GM12878 (cell line): Measurements from ENCODE around the gene NTPCR. TPM values are rescaled to one million over a fixed set of nuclear protein-coding genes. Genes with fewer than 3 reads are reported as not detected.

Experiments used
- ATAC-seq: fragments of 200-7000 bp; cut with Tn5 transposase; 3 replicates; pipeline ENCODE4 v1.9.1; 2020; ENCODE audit warnings: mild to moderate bottlenecking, moderate library complexity
- BruUV-seq: library from RNA; stranded (reverse); fragments of 400-500 nt; replicated peaks from 2 replicates; lab custom pipeline; 2021; lab: Mats Ljungman, UMichigan
- CTCF ChIA-PET: fragments of 300-600 bp; sonication (Branson Sonifier 250); formaldehyde crosslinking; extraction: SDS; loops from one replicate; lab custom pipeline; 2021; ENCODE audit warnings: inconsistent platforms; lab: Yijun Ruan, JAX
- POLR2A ChIA-PET: fragments of 350-600 bp; formaldehyde crosslinking; extraction: SDS; loops from one replicate; lab custom pipeline; 2021; ENCODE audit warnings: inconsistent platforms; lab: Charles Lee
- RAD21 ChIA-PET: fragments of 300-600 bp; sonication (Branson Sonifier 250); formaldehyde crosslinking; loops from one replicate; lab custom pipeline; 2023; ENCODE audit warnings: antibody characterized with exemption; ENCODE audit not compliant: unreplicated experiment; lab: Charles Lee
- SMC1A ChIA-PET: fragments of 300-600 bp; sonication (Branson Sonifier 250); formaldehyde crosslinking; loops from one replicate; lab custom pipeline; 2023; ENCODE audit not compliant: unreplicated experiment, uncharacterized antibody; lab: Charles Lee
- DNase-seq: peaks from one replicate; pipeline ENCODE4 v3.0.0-alpha.2; 2011; ENCODE audit warnings: low read depth, low spot score
- FAIRE-seq: peaks from 3 replicates; lab custom pipeline; 2011; peaks lifted over from hg19 to GRCh38; lab: Jason Lieb, UNC
- H2AFZ ChIP-seq: 2 replicates; pipeline ENCODE4 v1.6.0; 2011; ENCODE audit warnings: low read depth, low read length, control low read depth; ENCODE audit not compliant: control insufficient read depth
- H3K27ac ChIP-seq: 2 replicates; pipeline ENCODE4 v1.5.1; 2011; ENCODE audit warnings: control low read depth; ENCODE audit not compliant: control insufficient read depth, insufficient read depth
- H3K27me3 ChIP-seq, 2 experiments: replicated peaks in 1 of 2; 2 replicates each; pipeline versions ENCODE4 v1.6.0 to v1.6.1; 2011; ENCODE audit warnings: low read length in 1 of 2; ENCODE audit not compliant: control insufficient read depth in 2 of 2, insufficient read depth in 2 of 2
- H3K36me3 ChIP-seq, 2 experiments: 2 replicates each; pipeline ENCODE4 v1.5.1; 2011; ENCODE audit warnings: low read length in 1 of 2; ENCODE audit not compliant: control insufficient read depth in 2 of 2, insufficient read depth in 2 of 2
- H3K4me1 ChIP-seq: 2 replicates; pipeline ENCODE4 v1.6.1; 2011; ENCODE audit warnings: mild to moderate bottlenecking, low read length, moderate library complexity, mixed read lengths; ENCODE audit not compliant: control insufficient read depth, insufficient read depth
- H3K4me2 ChIP-seq: 2 replicates; pipeline ENCODE4 v1.6.0; 2011; ENCODE audit warnings: control low read depth; ENCODE audit not compliant: control insufficient read depth, insufficient read depth
- H3K4me3 ChIP-seq: fragments of 200-600 bp; sonication (generic); 2 replicates; pipeline ENCODE4 v1.5.1; 2016
- H3K79me2 ChIP-seq: 2 replicates; pipeline ENCODE4 v1.6.0; 2011; ENCODE audit warnings: low read length; ENCODE audit not compliant: control insufficient read depth, insufficient read depth
- H3K9ac ChIP-seq: 2 replicates; pipeline ENCODE4 v1.8.0; 2011; ENCODE audit warnings: low read length, control low read depth, mixed read lengths; ENCODE audit not compliant: control insufficient read depth, insufficient read depth
- H3K9me3 ChIP-seq: replicated peaks from 3 replicates; pipeline ENCODE4 v1.5.1; 2011; ENCODE audit warnings: mild to moderate bottlenecking, low read length; ENCODE audit not compliant: control insufficient read depth, insufficient read depth
- H4K20me1 ChIP-seq: 2 replicates; pipeline ENCODE4 v1.6.0; 2011; ENCODE audit not compliant: control insufficient read depth, insufficient read depth
- ATF7 ChIP-seq: fragments of 450-650 bp; IDR thresholded peaks from 2 replicates; pipeline ENCODE4 v1.6.1; 2016; ENCODE audit warnings: low read depth, mild to moderate bottlenecking
- CHD4 ChIP-seq: fragments of 200-600 bp; sonication (generic); IDR thresholded peaks from 2 replicates; pipeline ENCODE4 v1.6.1; 2016; ENCODE audit warnings: mild to moderate bottlenecking
- E2F8 ChIP-seq: fragments of 450-650 bp; IDR thresholded peaks from 2 replicates; pipeline ENCODE4 v1.6.1; 2018; ENCODE audit warnings: mild to moderate bottlenecking, low read depth, moderate library complexity; ENCODE audit not compliant: partially characterized antibody
- IRF4 ChIP-seq: IDR thresholded peaks from 2 replicates; pipeline ENCODE4 v1.6.1; 2011; ENCODE audit warnings: low read depth, low read length
- NR2F1 ChIP-seq: fragments of 450-650 bp; conservative IDR thresholded peaks from 2 replicates; pipeline ENCODE4 v1.6.1; 2017; ENCODE audit warnings: mild to moderate bottlenecking
- POLR2A ChIP-seq: IDR thresholded peaks from 2 replicates; pipeline ENCODE4 v1.6.1; 2011; ENCODE audit warnings: low read depth, mild to moderate bottlenecking, low read length
- POLR2AphosphoS2 ChIP-seq: IDR thresholded peaks from 2 replicates; pipeline ENCODE4 v1.6.1; 2011; ENCODE audit warnings: low read depth, mild to moderate bottlenecking, low read length, improper control_type of control experiment, moderate library complexity
- STAT1 ChIP-seq: fragments of 450-650 bp; conservative IDR thresholded peaks from 2 replicates; pipeline ENCODE4 v1.6.1; 2014; ENCODE audit warnings: antibody characterized with exemption, mild to moderate bottlenecking
- WGBS: methylation state at CpG from one replicate; pipeline ENCODE4 v1.1.6; 2016; ENCODE audit warnings: low lambda C conversion rate; ENCODE audit not compliant: insufficient replicate concordance, insufficient coverage; ENCODE audit errors: missing lambda C conversion rate; 5-methylcytosine and 5-hydroxymethylcytosine counted together
- in situ Hi-C: fragments of 300-500 bp; cut with MboI; formaldehyde crosslinking; loops from 9 replicates; pipeline ENCODE4 v1.14.3; 2018; ENCODE audit warnings: mixed read lengths
- intact Hi-C: fragments of 100-400 bp; cut with micrococcal nuclease; formaldehyde crosslinking; loops from one replicate; pipeline ENCODE4 v1.14.2; 2022; ENCODE audit not compliant: unreplicated experiment
- polyA plus RNA-seq, 11 experiments: library from polyadenylated mRNA; depleted of rRNA in 4 of 11; unstranded in 6 of 11; stranded (reverse) in 5 of 11; fragments of >200 nt; fragmentation: Nextera tagmentation in 4 of 11; fragmentation: Illumina TruSeq in 1 of 11; extraction: Ambion mirVana in 4 of 11; extraction: Trizol in 1 of 11; gene quantifications; 1 replicate in 1 of 11; 2 replicates in 10 of 11; pipeline versions ENCODE4 v1.2.1 to v1.2.3, GENCODE V29; 2011 to 2016; ENCODE audit warnings: inconsistent platforms in 2 of 11, missing spikeins in 2 of 11, low read depth in 1 of 11
- total RNA-seq, 4 experiments: library from RNA; depleted of rRNA in 3 of 4; stranded (reverse); fragments of >200 nt in 3 of 4; fragmentation: Illumina TruSeq in 1 of 4; extraction: Trizol in 1 of 4; gene quantifications; 2 replicates each; pipeline versions ENCODE4 v1.2.1 to v1.2.3, GENCODE V29; 2013 to 2021
- TF ChIP-seq, protein P1 (sequence below): fragments of 450-650 bp; formaldehyde crosslinking; IDR thresholded peaks from 2 replicates; pipeline ENCODE4 v1.4.0; 2022; ENCODE audit warnings: mild to moderate bottlenecking, moderate library complexity

Gene NTPCR
- total and polyA plus RNA-seq, 10 of the 15 experiments (the other 5 are each of a cell fraction or from before 2014, with no cell fraction given): 25.4 to 109 (median 56.6) TPM

GRCh38 chr1:232983817-232984567, 33.6 kb downstream of the NTPCR start:
- no peak for TF ChIP-seq IRF4
- POLR2A ChIA-PET: no interaction called here
- in situ Hi-C loops: no loop called here
- Histone ChIP-seq H3K27me3 (no peaks in the 10 kb centered on the region), H3K9me3 (no peaks in the 10 kb centered on the region), H3K36me3 (no peaks in the 10 kb centered on the region; a peak in 2 of 4 replicates), H2AFZ (no peak overlapping the region), H3K79me2 (no peaks in the 10 kb centered on the region), H3K4me3 (no peak overlapping the region), H3K9ac (no peak overlapping the region), H3K4me2 (no peak overlapping the region), H3K27ac (no peak overlapping the region), H4K20me1 (no peaks in the 10 kb centered on the region), H3K4me1 (no peaks in the 10 kb centered on the region)
- no peak for DNase-seq
- ATAC-seq: no peak
- BruUV-seq: no TSS peak
- CTCF ChIA-PET: no interaction called here
- 91% methylated on average over 25 of the region's 25 CpGs for WGBS
- FAIRE-seq: no peak
- SMC1A ChIA-PET: no interaction called here
- intact Hi-C loops: no loop called here
- RAD21 ChIA-PET: no interaction called here

DNA sequence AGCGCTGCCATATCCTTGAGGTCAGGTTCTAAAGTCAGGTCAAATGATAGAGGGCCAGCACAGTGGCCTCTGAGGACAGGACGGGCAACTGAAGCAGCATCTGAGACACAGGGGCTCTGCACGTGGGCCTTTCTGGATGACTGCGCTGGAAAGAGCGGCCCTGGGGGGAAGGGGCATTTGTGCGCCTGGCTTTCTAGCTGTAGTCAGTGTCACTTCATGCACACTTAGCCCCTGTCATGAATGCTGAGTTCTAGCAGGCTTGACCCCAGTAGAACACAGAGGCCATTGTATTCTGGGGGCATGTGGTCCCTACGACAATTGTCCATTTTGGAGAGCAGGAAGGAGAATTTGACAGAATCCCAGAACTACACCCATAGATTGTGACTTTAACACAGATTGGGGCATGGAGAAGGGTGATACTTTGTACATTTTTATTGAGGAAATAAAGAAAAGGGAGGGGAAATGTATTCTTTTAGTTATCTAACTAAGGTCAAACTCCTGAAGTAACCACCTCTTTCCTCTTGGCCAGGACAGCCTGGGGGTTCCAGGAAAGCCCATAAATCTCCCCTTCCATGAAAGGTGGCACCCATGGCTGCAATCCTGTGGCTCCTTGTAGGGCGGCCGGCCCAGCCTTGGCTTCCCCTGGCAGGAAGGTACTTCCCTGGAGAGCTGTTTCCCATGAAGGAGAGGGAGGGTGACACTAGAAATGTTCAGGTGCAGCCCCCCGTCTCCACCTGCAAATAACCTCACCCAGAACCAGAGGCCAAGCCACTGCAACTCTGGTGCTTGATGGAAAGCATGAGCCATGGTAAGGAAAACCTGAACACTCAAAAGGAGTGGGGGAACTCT, 34.4 kb downstream of the NTPCR start:
- H3K9ac ChIP-seq: no peak overlapping the region
- BruUV-seq: no TSS peak
- H2AFZ ChIP-seq: no peak overlapping the region
- FAIRE-seq (no peak), ATAC-seq (no peak), DNase-seq (no peak)
- no peaks in the 10 kb centered on the region for H3K79me2 ChIP-seq
- no peaks in the 10 kb centered on the region for H3K27me3 ChIP-seq
- no peak overlapping the region for H3K4me2 ChIP-seq
- SMC1A ChIA-PET: no interaction called here
- H4K20me1 ChIP-seq: no peaks in the 10 kb centered on the region
- H3K9me3 ChIP-seq: no peaks in the 10 kb centered on the region
- no peaks in the 10 kb centered on the region for H3K4me1 ChIP-seq
- H3K4me3 ChIP-seq: no peak overlapping the region
- 84% methylated on average over 10 of the region's 10 CpGs for whole genome bisulfite sequencing
- no peaks in the 10 kb centered on the region; a peak in 1 of 4 replicates for H3K36me3 ChIP-seq
- intact Hi-C loops: no loop called here
- RAD21 ChIA-PET: no interaction called here
- H3K27ac ChIP-seq: no peak overlapping the region
- CTCF ChIA-PET: no interaction called here
- POLR2A ChIA-PET: no interaction called here
- in situ Hi-C loops: no loop called here
- no peak for TF ChIP-seq POLR2A
- TF ChIP-seq E2F8: no peak
- no peak for TF ChIP-seq NR2F1
- TF ChIP-seq ATF7: no peak
- no peak for TF ChIP-seq POLR2AphosphoS2
- TF ChIP-seq STAT1: no peak
- TF ChIP-seq, protein P1, sequence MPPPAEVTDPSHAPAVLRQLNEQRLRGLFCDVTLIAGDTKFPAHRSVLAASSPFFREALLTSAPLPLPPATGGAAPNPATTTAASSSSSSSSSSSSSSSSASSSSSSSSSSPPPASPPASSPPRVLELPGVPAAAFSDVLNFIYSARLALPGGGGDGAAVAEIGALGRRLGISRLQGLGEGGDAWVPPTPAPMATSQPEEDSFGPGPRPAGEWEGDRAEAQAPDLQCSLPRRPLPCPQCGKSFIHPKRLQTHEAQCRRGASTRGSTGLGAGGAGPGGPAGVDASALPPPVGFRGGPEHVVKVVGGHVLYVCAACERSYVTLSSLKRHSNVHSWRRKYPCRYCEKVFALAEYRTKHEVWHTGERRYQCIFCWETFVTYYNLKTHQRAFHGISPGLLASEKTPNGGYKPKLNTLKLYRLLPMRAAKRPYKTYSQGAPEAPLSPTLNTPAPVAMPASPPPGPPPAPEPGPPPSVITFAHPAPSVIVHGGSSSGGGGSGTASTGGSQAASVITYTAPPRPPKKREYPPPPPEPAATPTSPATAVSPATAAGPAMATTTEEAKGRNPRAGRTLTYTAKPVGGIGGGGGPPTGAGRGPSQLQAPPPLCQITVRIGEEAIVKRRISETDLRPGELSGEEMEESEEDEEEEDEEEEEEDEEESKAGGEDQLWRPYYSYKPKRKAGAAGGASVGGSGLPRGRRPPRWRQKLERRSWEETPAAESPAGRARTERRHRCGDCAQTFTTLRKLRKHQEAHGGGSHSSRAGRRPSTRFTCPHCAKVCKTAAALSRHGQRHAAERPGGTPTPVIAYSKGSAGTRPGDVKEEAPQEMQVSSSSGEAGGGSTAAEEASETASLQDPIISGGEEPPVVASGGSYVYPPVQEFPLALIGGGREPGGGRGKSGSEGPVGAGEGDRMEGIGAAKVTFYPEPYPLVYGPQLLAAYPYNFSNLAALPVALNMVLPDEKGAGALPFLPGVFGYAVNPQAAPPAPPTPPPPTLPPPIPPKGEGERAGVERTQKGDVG (CRISPR knock-in tag): no peak
- TF ChIP-seq CHD4: no peak
